GM23338 (cell line): Measurements from ENCODE around the gene BCAS3. TPM values are rescaled to one million over a fixed set of nuclear protein-coding genes. Genes with fewer than 3 reads are reported as not detected.

Experiments used
- ATAC-seq: fragments of 200-7000 bp; cut with Tn5 transposase; 3 replicates; pipeline ENCODE4 v1.9.1; 2020
- DNase-seq: peaks from one replicate; pipeline ENCODE4 v3.0.0-alpha.2; 2015; ENCODE audit warnings: low spot score
- H2AFZ ChIP-seq: fragments of 200-600 bp; sonication (generic); 2 replicates; pipeline ENCODE4 v1.8.0; 2016; ENCODE audit warnings: antibody characterized with exemption, mild to moderate bottlenecking, moderate library complexity
- H3F3A ChIP-seq: fragments of 200-600 bp; sonication (generic); replicated peaks from 2 replicates; pipeline ENCODE4 v1.8.0; 2017; ENCODE audit warnings: antibody characterized with exemption, mixed run types, low read depth
- H3K27ac ChIP-seq: fragments of 200-600 bp; sonication (generic); 2 replicates; pipeline ENCODE4 v1.6.1; 2016; ENCODE audit warnings: low read depth
- H3K27me3 ChIP-seq: fragments of 200-600 bp; sonication (generic); 2 replicates; pipeline ENCODE4 v1.8.0; 2016; ENCODE audit warnings: mild to moderate bottlenecking, mixed run types, moderate library complexity; ENCODE audit not compliant: insufficient read depth
- H3K36me3 ChIP-seq: fragments of 200-600 bp; sonication (generic); 2 replicates; pipeline ENCODE4 v1.8.0; 2016; ENCODE audit warnings: mild to moderate bottlenecking; ENCODE audit not compliant: insufficient read depth
- H3K4me1 ChIP-seq: fragments of 200-600 bp; sonication (generic); 2 replicates; pipeline ENCODE4 v1.8.0; 2016; ENCODE audit warnings: mild to moderate bottlenecking, moderate library complexity; ENCODE audit not compliant: insufficient read depth
- H3K4me2 ChIP-seq: fragments of 200-600 bp; sonication (generic); 2 replicates; pipeline ENCODE4 v1.7.1; 2017; ENCODE audit warnings: mixed run types
- H3K4me3 ChIP-seq: fragments of 200-600 bp; sonication (generic); 2 replicates; pipeline ENCODE4 v1.6.1; 2016; ENCODE audit warnings: mixed run types
- H3K79me2 ChIP-seq: fragments of 200-600 bp; sonication (generic); replicated peaks from 2 replicates; pipeline ENCODE4 v1.8.0; 2017; ENCODE audit warnings: mild to moderate bottlenecking; ENCODE audit not compliant: insufficient read depth
- H3K9me2 ChIP-seq: fragments of 200-600 bp; sonication (generic); 2 replicates; pipeline ENCODE4 v1.8.0; 2017; ENCODE audit not compliant: insufficient read depth
- H4K20me1 ChIP-seq: fragments of 200-600 bp; sonication (generic); replicated peaks from 2 replicates; pipeline ENCODE4 v1.8.0; 2017; ENCODE audit warnings: mild to moderate bottlenecking; ENCODE audit not compliant: insufficient read depth
- H3K27ac Mint-ChIP-seq: 2 replicates; pipeline ENCODE4 v1.8.0; 2020; ENCODE audit warnings: inconsistent platforms, mild to moderate bottlenecking, moderate library complexity, mixed read lengths
- H3K27me3 Mint-ChIP-seq: 3 replicates; pipeline ENCODE4 v1.8.0; 2022; ENCODE audit warnings: low read depth, mild to moderate bottlenecking, moderate library complexity, mixed read lengths, inconsistent platforms; ENCODE audit not compliant: insufficient read depth, poor library complexity
- H3K36me3 Mint-ChIP-seq: 3 replicates; pipeline ENCODE4 v1.8.0; 2021; ENCODE audit warnings: low read depth, mild to moderate bottlenecking, inconsistent platforms, moderate library complexity, mixed read lengths
- H3K4me1 Mint-ChIP-seq: 3 replicates; pipeline ENCODE4 v1.8.0; 2020; ENCODE audit warnings: mild to moderate bottlenecking, inconsistent platforms, mixed read lengths
- H3K4me3 Mint-ChIP-seq: 3 replicates; pipeline ENCODE4 v1.8.0; 2021; ENCODE audit warnings: moderate library complexity, mild to moderate bottlenecking, inconsistent platforms, mixed read lengths
- H3K9me3 Mint-ChIP-seq: 3 replicates; pipeline ENCODE4 v1.8.0; 2020; ENCODE audit warnings: moderate library complexity, mild to moderate bottlenecking, inconsistent platforms, mixed read lengths
- CREB1 ChIP-seq: fragments of 250-450 bp; sonication (Bioruptor Pico); IDR thresholded peaks from 2 replicates; pipeline ENCODE4 v1.5.0; 2020; ENCODE audit warnings: low read depth, mild to moderate bottlenecking, moderate library complexity
- EZH2 ChIP-seq: fragments of 200-600 bp; sonication (generic); IDR thresholded peaks from one replicate; pipeline ENCODE4 v1.8.0; 2017; ENCODE audit warnings: antibody characterized with exemption, mild to moderate bottlenecking, low read depth; ENCODE audit not compliant: unreplicated experiment
- EZH2phosphoT487 ChIP-seq: fragments of 200-600 bp; sonication (generic); IDR thresholded peaks from one replicate; pipeline ENCODE4 v1.8.1; 2018; ENCODE audit warnings: antibody characterized with exemption; ENCODE audit not compliant: unreplicated experiment
- JUNB ChIP-seq: IDR thresholded peaks from one replicate; pipeline ENCODE4 v1.6.1; 2016; ENCODE audit warnings: antibody characterized with exemption; ENCODE audit not compliant: unreplicated experiment
- NANOG ChIP-seq: IDR thresholded peaks from 2 replicates; pipeline ENCODE4 v1.6.1; 2016; ENCODE audit warnings: antibody characterized with exemption, borderline replicate concordance
- POLR2AphosphoS5 ChIP-seq: IDR thresholded peaks from 2 replicates; pipeline ENCODE4 v1.6.1; 2016; ENCODE audit warnings: antibody characterized with exemption, low read depth
- STAT1 ChIP-seq: IDR thresholded peaks from one replicate; pipeline ENCODE4 v1.6.1; 2016; ENCODE audit warnings: antibody characterized with exemption; ENCODE audit not compliant: unreplicated experiment
- ZNF114 ChIP-seq: fragments of 250-450 bp; sonication (Bioruptor Pico); IDR thresholded peaks from 2 replicates; pipeline ENCODE4 v1.5.0; 2020; ENCODE audit warnings: mild to moderate bottlenecking, moderate library complexity
- ZNF331 ChIP-seq: fragments of 250-450 bp; sonication (Bioruptor Pico); IDR thresholded peaks from 2 replicates; pipeline ENCODE4 v1.5.0; 2020; ENCODE audit warnings: low read depth, mild to moderate bottlenecking, moderate library complexity
- polyA plus RNA-seq: library from polyadenylated mRNA; unstranded; fragments of >200 nt; fragmentation: Nextera tagmentation; extraction: Ambion mirVana; gene quantifications from 2 replicates; pipeline ENCODE4 v1.2.1, GENCODE V29; 2016
- total RNA-seq: library from RNA; depleted of rRNA; stranded (reverse); fragments of >200 nt; shearing (Covaris generic); gene quantifications from 2 replicates; pipeline ENCODE4 v1.2.3, GENCODE V29; 2014
- TF ChIP-seq, protein P1 (sequence below), 2 experiments: fragments of 200-600 bp in 1 of 2; sonication (generic) in 1 of 2; conservative IDR thresholded peaks; 2 replicates each; pipeline versions ENCODE4 v1.5.1 to v1.6.1; 2016 to 2017; ENCODE audit warnings: antibody characterized with exemption in 2 of 2, low read depth in 2 of 2, mild to moderate bottlenecking in 2 of 2, moderate library complexity in 1 of 2
- TF ChIP-seq, protein P2 (sequence below): IDR thresholded peaks from one replicate; pipeline ENCODE4 v1.6.1; 2018; ENCODE audit warnings: antibody characterized with exemption; ENCODE audit not compliant: unreplicated experiment
- TF ChIP-seq, protein P3 (sequence below): IDR thresholded peaks from 2 replicates; pipeline ENCODE4 v1.6.1; 2016; ENCODE audit warnings: antibody characterized with exemption
- TF ChIP-seq, protein P4 (sequence below): fragments of 250-450 bp; sonication (Bioruptor Pico); IDR thresholded peaks from 2 replicates; pipeline ENCODE4 v1.5.0; 2020; ENCODE audit warnings: mild to moderate bottlenecking, moderate library complexity

Gene BCAS3
- total and polyA plus RNA-seq, 2 experiments from 2014 or later, result 8.2 to 28.0 TPM

DNA sequence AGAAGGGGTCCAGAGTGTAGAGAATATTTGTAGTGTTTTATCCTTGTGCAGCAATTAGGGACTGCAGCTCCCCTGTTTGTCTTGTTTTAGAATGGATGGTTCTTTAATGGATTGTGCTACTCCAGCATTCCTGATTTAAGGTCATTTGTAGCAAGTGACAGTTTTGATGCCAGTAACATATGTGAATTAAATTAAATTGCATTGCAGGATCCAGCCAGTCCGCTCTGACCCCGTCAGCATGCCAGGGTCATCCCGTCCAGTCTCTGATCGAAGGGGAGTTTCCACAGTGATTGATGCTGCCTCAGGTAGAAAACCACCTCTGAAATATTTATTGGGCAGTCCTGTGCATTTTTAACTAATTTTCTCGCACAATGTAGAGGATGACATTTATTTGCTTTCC, 406.6 kb downstream of the BCAS3 start:
- H3K4me1 Mint-ChIP-seq, result no peaks in the 10 kb centered on the region
- Histone ChIP-seq H3K36me3 (no peaks in the 10 kb centered on the region; the same call in 1 of the 2 replicates), H4K20me1 (no peaks in the 10 kb centered on the region), H3F3A (no peaks in the 10 kb centered on the region), H3K4me1 (no peaks in the 10 kb centered on the region), H3K27me3 (no peaks in the 10 kb centered on the region), H3K27ac (no peak overlapping the region), H3K9me2 (no peaks in the 10 kb centered on the region), H3K79me2 (no peaks in the 10 kb centered on the region), H3K4me2 (no peak overlapping the region), H3K4me3 (no peak overlapping the region), H2AFZ (no peak overlapping the region)
- no peak overlapping the region for H3K4me3 Mint-ChIP-seq
- no peak overlapping the region for H3K27ac Mint-ChIP-seq
- ATAC-seq, result no peak
- H3K9me3 Mint-ChIP-seq, result no peaks in the 10 kb centered on the region
- no peaks in the 10 kb centered on the region for H3K27me3 Mint-ChIP-seq
- DNase-seq, result no peak
- no peak for TF ChIP-seq NANOG
- no peak for TF ChIP-seq CREB1
- no peak for TF ChIP-seq EZH2phosphoT487
- no peak for TF ChIP-seq STAT1
- TF ChIP-seq, protein P1, sequence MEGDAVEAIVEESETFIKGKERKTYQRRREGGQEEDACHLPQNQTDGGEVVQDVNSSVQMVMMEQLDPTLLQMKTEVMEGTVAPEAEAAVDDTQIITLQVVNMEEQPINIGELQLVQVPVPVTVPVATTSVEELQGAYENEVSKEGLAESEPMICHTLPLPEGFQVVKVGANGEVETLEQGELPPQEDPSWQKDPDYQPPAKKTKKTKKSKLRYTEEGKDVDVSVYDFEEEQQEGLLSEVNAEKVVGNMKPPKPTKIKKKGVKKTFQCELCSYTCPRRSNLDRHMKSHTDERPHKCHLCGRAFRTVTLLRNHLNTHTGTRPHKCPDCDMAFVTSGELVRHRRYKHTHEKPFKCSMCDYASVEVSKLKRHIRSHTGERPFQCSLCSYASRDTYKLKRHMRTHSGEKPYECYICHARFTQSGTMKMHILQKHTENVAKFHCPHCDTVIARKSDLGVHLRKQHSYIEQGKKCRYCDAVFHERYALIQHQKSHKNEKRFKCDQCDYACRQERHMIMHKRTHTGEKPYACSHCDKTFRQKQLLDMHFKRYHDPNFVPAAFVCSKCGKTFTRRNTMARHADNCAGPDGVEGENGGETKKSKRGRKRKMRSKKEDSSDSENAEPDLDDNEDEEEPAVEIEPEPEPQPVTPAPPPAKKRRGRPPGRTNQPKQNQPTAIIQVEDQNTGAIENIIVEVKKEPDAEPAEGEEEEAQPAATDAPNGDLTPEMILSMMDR (conservative IDR thresholded peaks at IDR 0.05; ENCODE audit: low read depth in 2 of 2), result no peak
- no peak for TF ChIP-seq ZNF331 (CRISPR knock-in tag)
- TF ChIP-seq, protein P2, sequence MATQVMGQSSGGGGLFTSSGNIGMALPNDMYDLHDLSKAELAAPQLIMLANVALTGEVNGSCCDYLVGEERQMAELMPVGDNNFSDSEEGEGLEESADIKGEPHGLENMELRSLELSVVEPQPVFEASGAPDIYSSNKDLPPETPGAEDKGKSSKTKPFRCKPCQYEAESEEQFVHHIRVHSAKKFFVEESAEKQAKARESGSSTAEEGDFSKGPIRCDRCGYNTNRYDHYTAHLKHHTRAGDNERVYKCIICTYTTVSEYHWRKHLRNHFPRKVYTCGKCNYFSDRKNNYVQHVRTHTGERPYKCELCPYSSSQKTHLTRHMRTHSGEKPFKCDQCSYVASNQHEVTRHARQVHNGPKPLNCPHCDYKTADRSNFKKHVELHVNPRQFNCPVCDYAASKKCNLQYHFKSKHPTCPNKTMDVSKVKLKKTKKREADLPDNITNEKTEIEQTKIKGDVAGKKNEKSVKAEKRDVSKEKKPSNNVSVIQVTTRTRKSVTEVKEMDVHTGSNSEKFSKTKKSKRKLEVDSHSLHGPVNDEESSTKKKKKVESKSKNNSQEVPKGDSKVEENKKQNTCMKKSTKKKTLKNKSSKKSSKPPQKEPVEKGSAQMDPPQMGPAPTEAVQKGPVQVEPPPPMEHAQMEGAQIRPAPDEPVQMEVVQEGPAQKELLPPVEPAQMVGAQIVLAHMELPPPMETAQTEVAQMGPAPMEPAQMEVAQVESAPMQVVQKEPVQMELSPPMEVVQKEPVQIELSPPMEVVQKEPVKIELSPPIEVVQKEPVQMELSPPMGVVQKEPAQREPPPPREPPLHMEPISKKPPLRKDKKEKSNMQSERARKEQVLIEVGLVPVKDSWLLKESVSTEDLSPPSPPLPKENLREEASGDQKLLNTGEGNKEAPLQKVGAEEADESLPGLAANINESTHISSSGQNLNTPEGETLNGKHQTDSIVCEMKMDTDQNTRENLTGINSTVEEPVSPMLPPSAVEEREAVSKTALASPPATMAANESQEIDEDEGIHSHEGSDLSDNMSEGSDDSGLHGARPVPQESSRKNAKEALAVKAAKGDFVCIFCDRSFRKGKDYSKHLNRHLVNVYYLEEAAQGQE, result no peak
- TF ChIP-seq EZH2, result no peak
- TF ChIP-seq, protein P3, sequence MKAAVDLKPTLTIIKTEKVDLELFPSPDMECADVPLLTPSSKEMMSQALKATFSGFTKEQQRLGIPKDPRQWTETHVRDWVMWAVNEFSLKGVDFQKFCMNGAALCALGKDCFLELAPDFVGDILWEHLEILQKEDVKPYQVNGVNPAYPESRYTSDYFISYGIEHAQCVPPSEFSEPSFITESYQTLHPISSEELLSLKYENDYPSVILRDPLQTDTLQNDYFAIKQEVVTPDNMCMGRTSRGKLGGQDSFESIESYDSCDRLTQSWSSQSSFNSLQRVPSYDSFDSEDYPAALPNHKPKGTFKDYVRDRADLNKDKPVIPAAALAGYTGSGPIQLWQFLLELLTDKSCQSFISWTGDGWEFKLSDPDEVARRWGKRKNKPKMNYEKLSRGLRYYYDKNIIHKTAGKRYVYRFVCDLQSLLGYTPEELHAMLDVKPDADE, result no peak
- no peak for TF ChIP-seq JUNB
- TF ChIP-seq ZNF114 (CRISPR knock-in tag), result no peak
- TF ChIP-seq, protein P4, sequence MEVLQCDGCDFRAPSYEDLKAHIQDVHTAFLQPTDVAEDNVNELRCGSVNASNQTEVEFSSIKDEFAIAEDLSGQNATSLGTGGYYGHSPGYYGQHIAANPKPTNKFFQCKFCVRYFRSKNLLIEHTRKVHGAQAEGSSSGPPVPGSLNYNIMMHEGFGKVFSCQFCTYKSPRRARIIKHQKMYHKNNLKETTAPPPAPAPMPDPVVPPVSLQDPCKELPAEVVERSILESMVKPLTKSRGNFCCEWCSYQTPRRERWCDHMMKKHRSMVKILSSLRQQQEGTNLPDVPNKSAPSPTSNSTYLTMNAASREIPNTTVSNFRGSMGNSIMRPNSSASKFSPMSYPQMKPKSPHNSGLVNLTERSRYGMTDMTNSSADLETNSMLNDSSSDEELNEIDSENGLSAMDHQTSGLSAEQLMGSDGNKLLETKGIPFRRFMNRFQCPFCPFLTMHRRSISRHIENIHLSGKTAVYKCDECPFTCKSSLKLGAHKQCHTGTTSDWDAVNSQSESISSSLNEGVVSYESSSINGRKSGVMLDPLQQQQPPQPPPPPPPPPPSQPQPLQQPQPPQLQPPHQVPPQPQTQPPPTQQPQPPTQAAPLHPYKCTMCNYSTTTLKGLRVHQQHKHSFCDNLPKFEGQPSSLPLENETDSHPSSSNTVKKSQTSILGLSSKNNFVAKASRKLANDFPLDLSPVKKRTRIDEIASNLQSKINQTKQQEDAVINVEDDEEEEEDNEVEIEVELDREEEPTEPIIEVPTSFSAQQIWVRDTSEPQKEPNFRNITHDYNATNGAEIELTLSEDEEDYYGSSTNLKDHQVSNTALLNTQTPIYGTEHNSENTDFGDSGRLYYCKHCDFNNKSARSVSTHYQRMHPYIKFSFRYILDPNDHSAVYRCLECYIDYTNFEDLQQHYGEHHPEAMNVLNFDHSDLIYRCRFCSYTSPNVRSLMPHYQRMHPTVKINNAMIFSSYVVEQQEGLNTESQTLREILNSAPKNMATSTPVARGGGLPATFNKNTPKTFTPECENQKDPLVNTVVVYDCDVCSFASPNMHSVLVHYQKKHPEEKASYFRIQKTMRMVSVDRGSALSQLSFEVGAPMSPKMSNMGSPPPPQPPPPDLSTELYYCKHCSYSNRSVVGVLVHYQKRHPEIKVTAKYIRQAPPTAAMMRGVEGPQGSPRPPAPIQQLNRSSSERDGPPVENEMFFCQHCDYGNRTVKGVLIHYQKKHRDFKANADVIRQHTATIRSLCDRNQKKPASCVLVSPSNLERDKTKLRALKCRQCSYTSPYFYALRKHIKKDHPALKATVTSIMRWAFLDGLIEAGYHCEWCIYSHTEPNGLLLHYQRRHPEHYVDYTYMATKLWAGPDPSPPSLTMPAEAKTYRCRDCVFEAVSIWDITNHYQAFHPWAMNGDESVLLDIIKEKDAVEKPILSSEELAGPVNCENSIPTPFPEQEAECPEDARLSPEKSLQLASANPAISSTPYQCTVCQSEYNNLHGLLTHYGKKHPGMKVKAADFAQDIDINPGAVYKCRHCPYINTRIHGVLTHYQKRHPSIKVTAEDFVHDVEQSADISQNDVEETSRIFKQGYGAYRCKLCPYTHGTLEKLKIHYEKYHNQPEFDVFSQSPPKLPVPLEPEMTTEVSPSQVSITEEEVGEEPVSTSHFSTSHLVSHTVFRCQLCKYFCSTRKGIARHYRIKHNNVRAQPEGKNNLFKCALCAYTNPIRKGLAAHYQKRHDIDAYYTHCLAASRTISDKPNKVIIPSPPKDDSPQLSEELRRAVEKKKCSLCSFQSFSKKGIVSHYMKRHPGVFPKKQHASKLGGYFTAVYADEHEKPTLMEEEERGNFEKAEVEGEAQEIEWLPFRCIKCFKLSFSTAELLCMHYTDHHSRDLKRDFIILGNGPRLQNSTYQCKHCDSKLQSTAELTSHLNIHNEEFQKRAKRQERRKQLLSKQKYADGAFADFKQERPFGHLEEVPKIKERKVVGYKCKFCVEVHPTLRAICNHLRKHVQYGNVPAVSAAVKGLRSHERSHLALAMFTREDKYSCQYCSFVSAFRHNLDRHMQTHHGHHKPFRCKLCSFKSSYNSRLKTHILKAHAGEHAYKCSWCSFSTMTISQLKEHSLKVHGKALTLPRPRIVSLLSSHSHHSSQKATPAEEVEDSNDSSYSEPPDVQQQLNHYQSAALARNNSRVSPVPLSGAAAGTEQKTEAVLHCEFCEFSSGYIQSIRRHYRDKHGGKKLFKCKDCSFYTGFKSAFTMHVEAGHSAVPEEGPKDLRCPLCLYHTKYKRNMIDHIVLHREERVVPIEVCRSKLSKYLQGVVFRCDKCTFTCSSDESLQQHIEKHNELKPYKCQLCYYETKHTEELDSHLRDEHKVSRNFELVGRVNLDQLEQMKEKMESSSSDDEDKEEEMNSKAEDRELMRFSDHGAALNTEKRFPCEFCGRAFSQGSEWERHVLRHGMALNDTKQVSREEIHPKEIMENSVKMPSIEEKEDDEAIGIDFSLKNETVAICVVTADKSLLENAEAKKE (CRISPR knock-in tag), result no peak
- TF ChIP-seq POLR2AphosphoS5, result no peak
- H3K36me3 Mint-ChIP-seq, result peaks cover 2% of the 10 kb centered on the region; the same call in 1 of the 3 replicates
